Measurements from ENCODE around the gene THSD4.

THSD4 gene

GRCh38 chr15:71547011-71547410, 431.7 kb downstream of the THSD4 start:
- peak; percentile 59 for DNase-seq (ENCODE audit: low read depth)

- DNase-seq (ENCODE audit: low read depth), result no peak
Measured at GRCh38 chr15:71548401-71548807, 433.1 kb downstream of the THSD4 start.

- no peak for DNase-seq (ENCODE audit: low read depth)
Measured at GRCh38 chr15:71549091-71549490, 433.8 kb downstream of the THSD4 start.

GRCh38 chr15:71549697-71550096, 434.4 kb downstream of the THSD4 start:
- DNase-seq (ENCODE audit: low read depth), result no peak

- no peak for DNase-seq (ENCODE audit: low read depth)
Measured at GRCh38 chr15:71551566-71551965, 436.3 kb downstream of the THSD4 start.

- DNase-seq (ENCODE audit: low read depth), result peak; percentile 46
Measured at GRCh38 chr15:71559098-71559497, 443.8 kb downstream of the THSD4 start.

- no peak for DNase-seq (ENCODE audit: low read depth)
Measured at GRCh38 chr15:71559616-71560015, 444.3 kb downstream of the THSD4 start.

GRCh38 chr15:71562251-71562650, 447.0 kb downstream of the THSD4 start:
- DNase-seq (ENCODE audit: low read depth), result no peak

GRCh38 chr15:71564217-71564616, 448.9 kb downstream of the THSD4 start:
- no peak for DNase-seq (ENCODE audit: low read depth)

- no peak for DNase-seq (ENCODE audit: low read depth)
Measured at GRCh38 chr15:71565006-71565405, 449.7 kb downstream of the THSD4 start.

- DNase-seq (ENCODE audit: low read depth), result no peak
Measured at GRCh38 chr15:71565631-71566160, 450.4 kb downstream of the THSD4 start.

GRCh38 chr15:71566226-71566625, 451.0 kb downstream of the THSD4 start:
- no peak for DNase-seq (ENCODE audit: low read depth)

GRCh38 chr15:71567173-71567572, 451.9 kb downstream of the THSD4 start:
- DNase-seq (ENCODE audit: low read depth), result no peak

- DNase-seq (ENCODE audit: low read depth), result no peak
Measured at GRCh38 chr15:71568227-71568626, 453.0 kb downstream of the THSD4 start.

- no peak for DNase-seq (ENCODE audit: low read depth)
Measured at GRCh38 chr15:71570736-71571135, 455.5 kb downstream of the THSD4 start.

- no peak for DNase-seq (ENCODE audit: low read depth)
Measured at GRCh38 chr15:71571641-71572040, 456.4 kb downstream of the THSD4 start.

- peak; percentile 57 for DNase-seq (ENCODE audit: low read depth)
Measured at GRCh38 chr15:71572452-71573053, 457.3 kb downstream of the THSD4 start.

- no peak for DNase-seq (ENCODE audit: low read depth)
Measured at GRCh38 chr15:71573599-71573998, 458.3 kb downstream of the THSD4 start.

GRCh38 chr15:71575474-71576045, 460.3 kb downstream of the THSD4 start:
- no peak for DNase-seq (ENCODE audit: low read depth)

- DNase-seq (ENCODE audit: low read depth), result peak; percentile 25
Measured at GRCh38 chr15:71577071-71577470, 461.8 kb downstream of the THSD4 start.

GRCh38 chr15:71581398-71581930, 466.2 kb downstream of the THSD4 start:
- DNase-seq (ENCODE audit: low read depth), result peak; percentile 65

GRCh38 chr15:71585159-71585558, 469.9 kb downstream of the THSD4 start:
- DNase-seq (ENCODE audit: low read depth), result no peak

GRCh38 chr15:71586463-71586862, 471.2 kb downstream of the THSD4 start:
- DNase-seq (ENCODE audit: low read depth), result no peak

GRCh38 chr15:71588746-71589145, 473.5 kb downstream of the THSD4 start:
- peak; percentile 39 for DNase-seq (ENCODE audit: low read depth)

All from fibroblast of gingiva (primary cell).